C4-2B (cell line): ENCODE results near the gene ZNF784.
A peak's percentile ranks its signal among the peaks of the same experiment; 100 is the strongest.

Source experiments
- CTCF ChIP-seq: fragments of 450-650 bp; conservative IDR thresholded peaks from 2 replicates; pipeline ENCODE4 v1.5.1; 2017; ENCODE audit warnings: mild to moderate bottlenecking
- ZFX ChIP-seq: fragments of 450-650 bp; IDR thresholded peaks from 2 replicates; pipeline ENCODE4 v1.6.1; 2017

- peak; percentile 93 for TF ChIP-seq CTCF
- peak; percentile 86; the same call in 1 of the 2 replicates for TF ChIP-seq ZFX
Observed at GRCh38 chr19:55640043-55640576, 15.7 kb upstream of the ZNF784 start.
